Stimulated activated CD8-positive, alpha-beta memory T cell treated with anti-CD3 and anti-CD28 coated beads, Interleukin-15, amount 100 ng/mL, for 48 hours (primary cell): ENCODE data around the gene NOTUM.
A peak's percentile ranks its signal among the peaks of the same experiment; 100 is the strongest.
"Not testable (repeated sequence)": the region's sequence is repeated elsewhere in the genome, so short reads cannot be mapped to it uniquely, and the experiment has no call there.

Experiments
- DNase-seq, 2 donors: peaks; one replicate each; pipeline ENCODE4 v3.0.0-alpha.2; 2020; ENCODE audit warnings: low read depth in 2 of 2

Gene NOTUM

DNA sequence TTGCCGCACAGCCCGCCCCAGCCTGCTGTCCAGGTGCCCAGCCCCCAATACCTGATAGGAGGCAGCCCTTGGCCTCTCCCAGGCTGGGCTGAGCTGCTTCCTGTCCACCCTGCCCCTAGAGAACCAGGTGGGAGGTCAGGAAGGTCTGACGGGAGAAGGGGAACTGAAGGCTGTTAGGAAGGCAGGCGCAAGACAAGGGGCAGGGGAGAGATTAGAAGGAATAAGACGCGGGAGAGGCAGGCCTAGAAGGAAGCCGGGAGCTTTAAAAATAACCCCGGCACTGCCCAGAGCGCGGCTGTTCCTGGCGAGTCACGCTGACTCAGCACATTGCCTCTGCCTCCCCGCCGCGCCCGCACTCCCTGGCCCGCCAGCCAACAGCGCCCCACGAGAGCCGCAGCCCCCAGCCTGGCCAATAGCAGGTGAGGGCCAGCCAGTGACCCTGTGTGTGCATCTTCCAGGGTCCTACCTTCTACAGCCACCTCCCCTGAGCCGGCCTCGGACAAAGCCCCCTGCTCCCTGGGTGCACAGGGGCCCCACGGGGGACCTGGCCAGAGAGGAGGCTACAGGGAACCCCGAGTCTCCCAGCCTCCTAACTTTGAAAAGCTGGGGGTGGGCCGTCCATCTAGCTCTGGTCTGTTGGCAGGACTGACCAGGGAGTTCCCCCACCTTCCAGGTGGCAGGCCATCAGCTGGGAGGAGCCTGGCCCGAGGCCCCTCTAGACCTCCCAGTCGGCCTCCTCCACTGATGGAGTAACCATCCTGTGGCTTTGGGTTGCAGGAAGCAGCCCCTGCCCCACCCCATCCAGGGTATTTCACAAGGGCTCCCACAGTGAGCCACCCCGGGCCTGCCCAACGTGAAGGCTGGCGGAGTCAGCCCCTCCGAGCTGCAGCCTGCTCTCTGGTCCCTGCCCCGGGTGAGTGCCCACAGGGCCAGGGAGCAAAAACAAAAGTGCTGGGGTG, 37.4 kb downstream of the NOTUM start:
- DNase-seq = no peak

GRCh38 chr17:81922566-81923301, 38.3 kb downstream of the NOTUM start:
- DNase-seq = no peak

DNA sequence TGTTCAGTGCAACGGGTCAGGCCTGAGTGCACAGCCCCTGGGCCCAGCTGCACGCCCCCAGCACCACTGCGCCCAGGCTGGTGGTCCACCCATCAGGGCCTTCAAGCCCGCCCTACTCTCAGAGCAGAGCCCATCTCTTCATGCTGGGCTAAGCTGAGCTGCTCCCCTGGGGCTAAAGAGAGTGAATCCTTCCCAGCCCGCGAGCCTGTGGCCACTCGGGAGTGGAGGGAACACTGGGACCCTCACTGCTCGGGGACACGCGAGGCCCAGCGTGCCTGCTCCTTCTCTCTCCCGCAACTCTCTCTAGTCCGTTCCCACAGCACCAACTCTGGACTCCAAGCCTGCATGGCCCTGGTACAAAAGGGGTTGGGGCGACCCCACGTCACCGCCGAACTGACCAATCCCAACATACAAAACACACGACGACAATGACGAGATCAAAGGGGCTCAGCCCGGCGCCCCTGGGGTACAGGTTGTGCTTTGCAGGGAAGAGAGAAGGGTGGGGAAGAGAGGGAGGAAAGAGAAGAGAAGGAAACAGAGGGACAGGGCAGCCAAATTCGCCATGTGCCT, 38.9 kb downstream of the NOTUM start:
- no peak for DNase-seq

DNA sequence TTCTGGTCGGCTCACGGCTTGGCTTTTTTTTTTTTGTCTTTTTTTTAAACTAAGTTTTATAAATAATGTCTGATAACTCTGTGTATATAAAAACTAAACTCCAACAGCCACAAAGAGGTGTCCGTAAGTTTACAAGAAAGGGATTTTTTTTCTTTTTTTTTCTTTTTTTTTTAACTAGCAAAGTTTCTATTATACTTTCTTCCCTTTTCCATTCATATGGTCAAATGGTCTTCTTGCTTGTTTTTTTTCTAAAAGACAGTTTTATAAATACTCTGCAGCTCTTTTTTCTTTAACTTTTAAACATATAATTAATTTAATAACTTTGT, 39.5 kb downstream of the NOTUM start:
- DNase-seq = no peak

DNA sequence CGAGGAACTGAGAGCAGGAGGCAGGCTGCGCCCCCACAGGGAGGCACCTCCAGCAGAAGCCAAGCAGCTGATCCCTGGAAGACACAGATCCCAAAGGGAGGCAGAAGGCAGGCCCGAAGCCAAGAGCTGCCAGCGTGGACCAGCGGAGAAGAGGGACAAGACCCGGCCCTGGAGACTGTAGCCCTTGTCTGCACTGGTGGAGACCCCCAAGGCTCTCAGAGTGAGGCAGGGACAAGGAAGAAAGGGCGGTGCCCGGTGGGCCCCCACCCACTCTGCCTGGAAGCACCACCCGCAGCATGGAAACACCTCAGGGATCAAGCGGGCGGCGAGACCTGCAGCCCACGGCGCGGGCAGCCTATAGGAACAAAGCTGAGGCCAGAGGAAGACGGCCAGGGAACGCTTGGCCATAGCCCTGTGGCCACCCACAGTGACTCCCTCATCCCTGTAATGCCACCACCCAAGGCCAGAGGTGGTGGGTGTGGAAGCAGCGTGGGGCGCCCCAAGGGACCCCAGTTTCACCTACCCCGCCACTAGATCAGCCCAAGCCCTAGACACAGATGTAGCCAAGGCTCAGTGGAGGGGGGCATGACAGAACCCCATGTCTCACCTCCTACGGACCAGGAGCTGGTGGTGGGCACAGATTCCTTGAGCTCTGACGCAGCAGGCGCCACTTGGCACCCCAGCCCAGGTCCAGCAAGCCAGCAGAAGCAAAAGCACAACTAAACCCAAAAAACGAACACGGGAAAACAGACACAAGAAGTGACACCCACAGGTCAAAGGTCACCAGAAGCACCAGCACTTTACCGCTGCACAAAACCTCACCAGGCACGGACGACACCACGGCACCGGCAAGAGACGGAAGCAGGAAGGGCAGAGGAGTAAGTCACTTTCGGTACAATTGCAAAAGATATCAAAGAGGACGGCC, 40.1 kb downstream of the NOTUM start:
- DNase-seq = no peak

GRCh38 chr17:81918832-81919545, 42.0 kb downstream of the NOTUM start:
- no peak for DNase-seq

- not testable (repeated sequence) for DNase-seq
These were observed 42.7 kb downstream of the NOTUM start for GRCh38 chr17:81918333-81918669.

GRCh38 chr17:81917565-81918332, 43.2 kb downstream of the NOTUM start, which contains the start of gene SIRT7:
Gene SIRT7 (minus strand): TSS chr17:81918176. CDS start chr17:81918131, 45 bp downstream.
- DNase-seq = peak; percentile 59 to 75

DNA sequence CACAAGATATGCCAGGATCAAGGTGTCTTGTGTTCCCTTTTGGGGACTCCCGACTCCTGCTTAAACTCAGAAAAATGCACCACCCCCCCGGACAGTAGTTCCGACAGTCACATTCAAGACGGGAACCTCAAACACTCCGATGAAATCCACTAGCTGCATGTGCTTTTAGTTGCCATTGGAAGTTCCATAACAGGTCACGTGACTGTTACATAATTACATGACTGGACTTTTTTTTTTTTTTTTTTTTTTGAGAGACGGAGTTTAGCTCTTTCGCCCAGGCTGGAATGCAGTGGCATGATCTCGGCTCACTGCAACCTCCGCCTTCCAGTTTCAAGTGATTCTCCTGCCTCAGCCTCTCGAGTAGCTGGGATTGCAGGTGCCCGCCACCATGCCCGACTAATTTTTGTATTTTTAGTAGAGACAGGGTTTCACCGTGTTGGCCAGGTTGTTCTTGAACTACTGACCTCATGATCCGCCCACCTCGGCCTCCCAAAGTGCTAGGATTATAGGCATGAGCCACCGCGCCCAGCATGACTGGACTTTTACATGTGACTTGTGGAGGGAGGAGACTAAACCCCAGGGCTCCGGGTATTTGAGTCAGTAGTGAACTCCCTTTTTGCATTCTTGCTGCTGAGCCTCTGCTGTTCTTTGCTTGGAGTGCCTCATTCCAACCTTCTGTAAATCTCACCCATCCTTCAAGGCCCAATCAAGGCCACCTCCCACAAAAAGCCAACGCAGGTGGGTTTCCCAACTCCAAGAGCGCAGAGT, 44.6 kb downstream of the NOTUM start:
- DNase-seq = no peak

DNA sequence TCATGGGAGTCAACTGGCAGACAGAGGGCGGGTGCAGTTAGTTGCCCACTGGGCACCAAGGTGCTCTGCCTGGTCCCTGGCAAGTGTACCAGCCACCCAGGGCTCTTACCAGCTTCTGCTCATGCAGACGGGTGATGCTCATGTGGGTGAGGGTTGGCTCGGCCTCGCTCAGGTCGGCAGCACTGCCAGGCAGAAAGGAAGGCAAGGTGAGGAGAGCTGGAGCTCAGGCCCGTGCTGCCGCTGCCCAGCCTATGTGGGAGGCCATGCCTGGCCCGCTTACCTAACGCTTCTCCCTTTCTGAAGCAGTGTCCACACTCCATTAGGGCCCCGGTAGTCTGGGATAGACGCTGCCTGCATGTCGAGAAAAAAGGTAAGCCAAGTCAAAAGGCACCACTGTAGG, 45.7 kb downstream of the NOTUM start:
- DNase-seq = no peak

DNA sequence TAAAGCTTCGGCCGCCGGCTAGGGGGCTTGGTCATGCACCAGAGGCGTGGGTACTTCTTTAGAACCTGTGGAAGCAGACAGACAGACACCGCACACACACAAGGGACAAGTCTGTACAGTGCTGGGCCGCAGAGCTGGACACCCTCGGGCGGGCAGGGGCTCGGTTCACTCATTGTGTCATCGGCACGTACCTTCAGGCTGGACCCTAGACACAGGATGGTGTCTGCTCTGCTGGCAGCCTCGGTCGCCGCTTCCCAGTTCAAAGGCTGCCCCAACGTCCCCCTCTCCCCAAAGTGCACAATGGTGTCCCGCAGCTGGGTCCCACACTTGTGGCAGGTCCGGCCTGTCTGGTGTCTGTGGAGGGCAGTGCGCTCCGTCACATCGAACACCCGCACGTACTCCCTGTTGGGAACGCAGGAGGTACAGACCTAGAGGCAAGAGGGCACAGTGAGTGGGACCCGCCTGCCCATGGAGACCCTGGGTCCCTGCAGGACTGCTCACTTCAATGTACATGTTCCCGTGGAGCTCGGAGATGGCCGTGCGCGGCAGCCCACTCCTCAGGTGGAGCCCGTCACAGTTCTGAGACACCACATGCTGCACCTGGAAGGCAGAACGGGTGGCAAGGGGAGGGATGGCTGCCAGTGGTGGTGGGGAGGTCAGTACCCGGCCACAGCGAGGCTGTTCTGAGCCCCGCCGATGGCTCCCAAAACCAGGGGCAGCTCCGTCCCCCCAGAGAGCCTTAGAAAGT, 46.7 kb downstream of the NOTUM start:
- no peak for DNase-seq

DNA sequence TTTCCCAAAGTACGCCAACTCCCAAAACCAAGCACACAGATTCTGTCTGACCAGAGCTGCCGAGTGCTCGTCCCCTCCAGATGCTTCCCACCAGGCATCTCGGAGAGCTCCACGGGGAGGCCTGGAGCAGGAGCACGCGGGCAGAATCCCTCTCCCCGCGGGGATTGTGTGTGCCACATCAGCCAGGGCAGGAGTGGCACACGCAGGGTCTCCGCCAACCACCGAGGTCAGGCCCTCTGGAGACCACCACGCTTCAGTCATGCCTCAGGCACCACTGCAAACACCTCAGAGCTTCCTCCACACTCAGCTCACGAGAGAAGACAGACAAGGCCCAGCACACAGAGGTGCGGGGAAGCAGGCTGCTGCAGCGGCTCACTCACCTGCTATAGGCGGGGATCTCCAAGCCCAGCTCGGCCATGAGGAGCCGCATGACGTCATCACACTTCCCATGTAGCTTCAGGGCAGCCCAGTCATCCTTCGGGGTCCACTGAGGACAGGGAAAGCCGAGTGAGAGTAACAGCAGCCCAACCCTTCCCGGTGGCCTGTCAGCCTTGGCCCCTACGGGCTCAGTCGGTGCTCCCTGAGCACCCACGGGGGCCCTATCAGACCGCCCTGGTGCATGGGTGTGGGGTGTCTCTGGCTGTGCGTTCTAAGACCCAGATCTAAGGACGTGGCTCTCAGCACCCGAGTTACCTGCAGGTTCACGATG, 47.4 kb downstream of the NOTUM start:
- no peak for DNase-seq

DNA sequence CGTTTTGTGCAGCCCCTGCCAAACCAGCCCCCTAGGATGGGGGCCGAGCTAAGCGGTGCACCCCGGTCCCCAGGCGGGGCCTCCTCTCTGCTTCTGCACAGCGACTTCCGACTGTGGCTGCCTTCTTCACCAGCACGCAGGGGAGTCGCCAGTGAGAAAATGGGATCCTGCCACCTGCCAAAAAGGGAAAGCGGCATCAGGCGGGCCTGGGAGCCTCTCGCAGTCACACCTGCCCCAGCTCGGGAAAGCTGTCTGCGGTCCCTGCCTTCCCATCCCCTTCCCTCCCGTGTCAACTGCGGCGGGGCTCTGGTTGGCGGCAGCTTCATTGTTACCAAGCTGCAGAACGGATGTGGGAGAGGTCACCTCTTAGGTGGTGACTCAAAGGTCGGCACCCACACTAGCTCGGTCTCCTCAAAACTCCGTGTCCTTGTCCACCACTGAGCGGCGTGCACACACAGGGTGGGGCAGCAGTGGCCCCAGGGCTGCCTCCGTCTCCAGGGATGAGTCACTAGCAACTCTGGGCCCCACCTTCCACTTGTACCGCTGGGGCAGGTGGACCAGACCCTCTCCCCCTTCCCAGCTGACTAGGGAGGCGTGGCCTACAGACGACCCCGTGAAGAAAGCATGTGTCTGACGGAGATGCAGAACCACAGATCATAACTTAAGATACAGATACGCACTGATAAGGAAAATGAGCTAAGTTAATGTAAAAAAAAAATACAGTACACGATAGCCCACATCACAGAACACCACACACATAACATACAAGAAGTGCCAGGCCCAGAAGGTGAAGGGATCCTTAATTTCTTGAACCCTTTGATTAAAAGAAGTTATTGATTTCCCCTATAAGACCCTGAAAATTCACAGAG, 48.3 kb downstream of the NOTUM start:
- no peak for DNase-seq

DNA sequence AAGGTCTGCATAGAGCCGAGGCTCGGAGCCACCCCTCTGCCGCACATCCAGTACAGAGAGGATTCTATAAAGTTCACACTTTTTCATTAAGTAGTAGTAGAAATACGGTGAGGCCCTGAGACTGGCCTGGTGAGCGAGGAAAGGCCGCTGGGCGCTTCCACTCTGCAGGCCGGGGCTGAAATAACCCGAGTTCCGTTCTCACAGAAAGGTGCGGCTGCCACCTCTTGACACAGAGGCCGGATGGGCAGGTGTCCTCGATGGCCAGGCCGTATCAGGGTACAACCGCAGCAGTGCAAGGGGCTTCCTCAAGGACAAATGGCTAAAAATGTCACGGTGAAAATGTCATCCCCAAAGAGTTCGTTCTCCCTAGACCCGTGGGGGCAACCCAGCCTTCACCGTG, 49.0 kb downstream of the NOTUM start:
- DNase-seq = no peak

DNA sequence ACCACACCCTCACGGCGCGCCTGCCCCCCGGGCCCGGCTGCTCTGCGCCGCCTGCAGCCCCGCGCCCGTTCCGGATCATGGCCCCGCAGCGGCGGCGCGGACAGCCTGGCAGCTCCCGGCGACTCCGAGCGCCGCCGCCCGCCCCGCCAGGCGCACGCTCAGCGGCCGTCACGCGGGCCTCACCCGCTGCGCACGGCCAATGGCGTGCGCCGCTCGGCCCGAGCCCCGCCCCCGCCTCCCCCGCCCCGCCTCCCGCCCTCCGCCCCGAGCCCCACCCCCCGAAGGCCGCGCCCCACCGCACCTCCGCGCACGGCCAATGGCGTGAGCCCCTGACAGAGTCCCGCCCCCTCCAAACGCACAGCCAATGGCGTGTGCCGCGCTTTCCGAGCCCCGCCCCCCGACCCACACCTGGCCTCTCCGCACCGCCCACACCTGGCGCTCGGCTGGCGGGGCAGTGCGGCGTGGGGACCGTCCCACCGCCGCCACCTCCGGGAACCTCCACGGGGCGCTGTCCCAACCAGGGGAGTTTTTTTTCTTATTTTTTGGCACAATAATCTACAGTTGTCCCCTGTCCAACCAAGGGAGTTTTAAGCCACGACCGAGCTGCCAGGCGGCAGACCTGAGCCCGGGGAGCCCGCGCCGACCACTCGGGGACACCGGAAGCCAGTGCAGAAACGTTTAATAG, 49.6 kb downstream of the NOTUM start, which contains the start of gene PCYT2:
Gene PCYT2 (minus strand): TSS at position 123 of the 685 bp plus-strand sequence. CDS start 44 bp downstream, at position 79.
- DNase-seq = peak; percentile 85 to 89

DNA sequence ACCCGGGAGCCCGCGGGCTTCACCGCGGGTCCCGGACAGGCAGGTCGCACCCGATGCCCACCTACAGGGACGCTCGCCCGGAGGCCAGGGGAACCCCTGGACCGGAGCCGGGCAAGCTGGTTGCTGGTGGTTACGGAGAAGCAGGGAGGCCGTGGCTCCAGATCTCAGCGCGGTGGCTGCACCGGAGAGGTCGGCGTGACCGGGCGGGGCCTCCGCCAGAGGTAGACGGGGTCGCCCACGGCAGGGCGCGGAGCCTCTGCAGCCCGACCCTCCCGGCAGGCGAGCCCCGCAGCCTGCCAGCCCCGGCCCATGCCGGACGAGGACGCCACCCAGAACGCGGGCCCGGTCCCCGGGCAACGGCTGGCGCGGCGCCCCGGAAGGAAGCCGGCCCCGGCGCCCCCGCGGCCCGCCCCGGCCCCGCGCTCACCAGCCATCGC, 50.1 kb downstream of the NOTUM start:
- DNase-seq = no peak
